HG02571 (cell line): ENCODE measurements around the gene EHD1.

Experiments
- ATAC-seq: cut with Tn5 transposase; IDR thresholded peaks from one replicate; pipeline ENCODE4 v1.9.1; 2021; ENCODE audit warnings: mild to moderate bottlenecking, moderate library complexity; ENCODE audit not compliant: unreplicated experiment

EHD1 gene

GRCh38 chr11:64910451-64911093 lies 32.2 kb upstream of the EHD1 start:
- ATAC-seq, result no peak

DNA sequence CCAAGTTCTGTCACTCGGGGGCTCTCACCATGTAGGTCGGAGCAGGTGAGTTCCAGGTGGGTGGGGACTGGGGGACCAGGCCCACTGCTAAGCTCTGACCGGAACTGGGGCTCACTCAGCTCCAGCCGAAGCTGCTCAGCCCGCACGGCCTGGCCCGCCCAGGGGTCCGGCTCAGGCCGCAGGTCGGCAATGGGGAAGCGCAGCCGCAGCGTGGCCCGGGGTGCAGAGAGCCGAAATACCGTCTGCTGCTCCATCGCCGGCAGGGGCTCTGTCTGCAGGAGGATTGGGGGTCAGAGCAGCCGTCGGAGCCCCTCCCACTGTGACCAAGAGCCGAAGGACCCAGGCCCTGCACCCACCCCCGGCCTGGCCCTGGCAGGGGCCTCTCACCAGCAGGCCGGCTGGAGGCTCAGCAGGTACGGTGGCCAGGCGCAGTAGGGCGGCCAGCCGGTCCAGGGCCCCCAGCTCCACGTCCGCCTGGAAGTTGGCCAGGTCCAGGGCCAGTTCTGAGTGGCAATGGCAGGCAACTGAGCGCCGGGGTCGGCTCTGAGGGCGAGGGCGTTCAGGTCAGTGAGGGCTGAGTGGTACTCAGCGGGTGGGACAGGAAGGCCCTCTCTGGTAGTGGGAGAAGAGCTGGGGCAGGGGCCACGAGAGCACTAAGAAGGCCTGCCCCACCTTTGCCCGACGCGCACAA lies 31.4 kb upstream of the EHD1 start:
- ATAC-seq, result no peak

DNA sequence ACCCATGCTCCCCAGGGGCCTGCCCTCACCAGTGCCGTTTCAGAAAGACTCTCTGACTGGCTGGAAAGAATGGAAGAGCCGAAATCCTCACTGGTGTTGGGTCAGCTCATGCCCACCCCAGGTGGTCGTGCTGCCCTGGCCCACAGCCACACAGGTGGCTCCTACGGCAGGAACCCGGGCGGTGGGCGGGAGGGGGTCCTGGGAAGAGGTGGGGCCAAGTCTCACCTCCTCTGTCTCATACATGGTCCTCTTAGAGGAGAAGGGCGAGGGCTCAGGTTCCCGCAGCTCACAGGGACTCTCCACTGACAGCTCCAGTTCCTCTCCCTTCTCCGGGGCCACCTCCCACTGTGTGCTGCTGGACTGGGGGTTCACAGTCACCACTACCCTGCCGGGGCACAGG lies 30.3 kb upstream of the EHD1 start:
- ATAC-seq, result no peak

DNA sequence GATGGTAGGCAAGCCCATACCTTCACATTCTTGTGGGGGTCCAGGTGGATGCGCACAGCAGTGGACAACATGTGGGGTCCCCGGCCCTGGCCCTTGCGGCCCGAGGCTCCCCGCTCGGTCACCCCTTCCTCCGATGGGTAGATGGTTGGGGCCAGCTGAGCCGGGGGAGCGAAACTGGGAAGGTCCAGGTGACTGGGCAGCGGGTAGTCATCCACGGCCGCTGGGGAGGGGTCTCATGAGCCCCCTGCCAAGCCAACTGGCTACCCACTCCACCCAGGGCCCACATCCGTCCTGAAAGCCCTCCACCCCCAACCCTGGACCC lies 27.9 kb upstream of the EHD1 start:
- no peak for ATAC-seq

DNA sequence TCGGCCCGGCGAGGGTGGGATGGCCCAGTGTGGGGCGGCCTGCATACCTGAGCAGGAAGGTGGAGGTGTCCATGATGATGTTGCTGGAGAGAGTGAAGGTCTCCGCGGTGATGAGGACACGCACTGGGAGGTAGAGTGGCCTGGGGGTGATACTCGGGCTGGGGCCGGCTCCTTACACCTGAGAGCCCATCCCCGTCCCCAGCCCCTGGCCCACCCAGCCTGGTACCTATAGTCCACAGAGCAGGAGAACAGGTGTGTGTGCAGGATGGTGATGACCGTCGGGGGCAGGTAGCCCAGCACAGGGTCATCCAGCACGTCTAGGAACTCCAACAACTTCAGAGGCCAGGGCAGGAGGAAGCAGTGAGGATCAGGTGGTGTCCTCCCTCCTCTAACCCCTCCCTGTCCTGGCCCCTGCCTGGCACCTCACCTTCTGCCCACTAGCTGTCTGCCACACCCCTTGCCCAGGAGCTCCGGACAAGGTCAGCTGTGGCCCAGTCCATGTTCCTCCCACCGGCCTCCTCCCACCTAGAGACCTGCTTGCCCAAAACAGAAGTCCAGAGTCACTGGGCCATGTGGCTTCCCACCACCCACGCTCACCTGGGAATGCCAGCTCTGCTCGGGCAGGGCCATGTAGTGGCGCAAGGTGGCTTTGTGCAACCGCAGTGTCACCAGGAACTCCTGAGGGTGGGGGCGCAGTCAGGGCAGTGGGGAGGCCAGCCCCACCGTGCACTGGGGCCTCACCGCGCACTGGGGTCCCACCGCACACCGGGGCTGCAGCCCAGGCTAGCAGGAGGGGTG lies 27.3 kb upstream of the EHD1 start:
- no peak for ATAC-seq

DNA sequence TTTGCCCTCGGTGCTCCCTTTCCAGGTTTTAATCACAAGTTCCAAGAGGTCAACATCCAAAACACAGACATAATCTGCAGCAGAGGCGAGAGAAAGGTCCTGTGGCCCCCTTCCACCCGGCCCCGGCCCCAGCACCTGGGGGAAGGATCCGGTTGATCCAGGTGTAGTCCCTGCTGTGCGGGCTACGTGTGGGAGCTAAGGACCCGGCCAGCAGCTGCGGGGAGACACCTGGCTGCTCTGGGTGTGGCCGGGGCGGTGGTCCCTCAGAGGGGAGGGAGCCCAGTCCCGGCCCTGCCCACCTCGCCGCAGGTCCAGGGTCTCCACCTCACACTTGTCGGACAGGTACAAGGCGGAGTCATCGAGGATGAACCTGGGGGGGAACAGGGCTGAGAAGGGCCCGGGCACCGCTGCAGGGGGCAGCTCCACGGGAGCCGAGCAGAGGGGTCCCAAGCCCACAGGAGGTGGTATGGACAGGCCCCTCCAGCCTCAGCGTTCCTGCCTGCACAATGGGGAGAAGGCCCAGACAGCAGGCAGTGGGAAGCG lies 24.9 kb upstream of the EHD1 start:
- no peak for ATAC-seq

- ATAC-seq, result no peak
Observed at GRCh38 chr11:64902102-64902900, 23.9 kb upstream of the EHD1 start.

DNA sequence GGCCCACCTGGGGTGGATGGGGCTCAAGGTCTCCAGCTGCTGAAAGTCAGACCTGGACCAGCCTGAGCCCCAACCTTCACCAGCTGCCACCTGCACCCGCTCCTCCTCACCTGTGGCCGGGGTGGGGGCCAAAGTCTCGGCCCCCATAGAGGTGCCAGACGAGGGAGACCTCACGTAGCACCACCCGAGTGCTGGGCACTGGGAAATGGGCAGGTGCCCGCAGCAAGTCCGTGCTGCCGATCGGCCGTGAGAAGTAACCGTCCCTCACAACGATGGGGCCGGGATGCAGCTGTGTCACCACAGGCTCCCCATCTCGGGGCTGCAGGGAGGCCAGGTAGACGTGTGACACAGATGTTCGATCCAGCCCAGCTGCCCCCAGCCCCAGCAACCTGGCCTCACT lies 22.4 kb upstream of the EHD1 start:
- no peak for ATAC-seq

GRCh38 chr11:64900263-64900678 lies 21.9 kb upstream of the EHD1 start:
- ATAC-seq, result no peak

DNA sequence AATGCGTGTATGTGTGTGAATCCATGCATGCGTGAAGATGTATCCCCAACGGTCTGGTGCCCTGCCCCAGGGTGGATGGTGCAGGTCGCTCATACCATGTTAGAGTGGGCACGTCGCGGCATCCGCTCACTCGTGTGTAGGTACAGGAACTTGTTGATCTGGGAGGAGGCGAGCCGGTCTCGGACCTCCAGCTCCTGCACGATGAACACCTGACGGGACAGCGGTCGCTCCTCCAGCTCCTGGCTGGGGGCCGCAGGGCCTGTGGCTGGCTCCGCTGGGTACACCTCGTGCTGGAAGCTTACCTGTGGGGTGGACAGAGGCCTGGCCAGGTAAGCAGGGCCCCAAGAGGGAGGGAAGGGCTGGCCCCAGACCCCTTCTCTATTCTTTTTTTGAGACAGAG lies 20.1 kb upstream of the EHD1 start:
- no peak for ATAC-seq

GRCh38 chr11:64898076-64898445 lies 19.6 kb upstream of the EHD1 start:
- ATAC-seq, result no peak

GRCh38 chr11:64897381-64898075 lies 19.1 kb upstream of the EHD1 start:
- ATAC-seq, result no peak

GRCh38 chr11:64896448-64897022 lies 18.1 kb upstream of the EHD1 start:
- ATAC-seq, result no peak

DNA sequence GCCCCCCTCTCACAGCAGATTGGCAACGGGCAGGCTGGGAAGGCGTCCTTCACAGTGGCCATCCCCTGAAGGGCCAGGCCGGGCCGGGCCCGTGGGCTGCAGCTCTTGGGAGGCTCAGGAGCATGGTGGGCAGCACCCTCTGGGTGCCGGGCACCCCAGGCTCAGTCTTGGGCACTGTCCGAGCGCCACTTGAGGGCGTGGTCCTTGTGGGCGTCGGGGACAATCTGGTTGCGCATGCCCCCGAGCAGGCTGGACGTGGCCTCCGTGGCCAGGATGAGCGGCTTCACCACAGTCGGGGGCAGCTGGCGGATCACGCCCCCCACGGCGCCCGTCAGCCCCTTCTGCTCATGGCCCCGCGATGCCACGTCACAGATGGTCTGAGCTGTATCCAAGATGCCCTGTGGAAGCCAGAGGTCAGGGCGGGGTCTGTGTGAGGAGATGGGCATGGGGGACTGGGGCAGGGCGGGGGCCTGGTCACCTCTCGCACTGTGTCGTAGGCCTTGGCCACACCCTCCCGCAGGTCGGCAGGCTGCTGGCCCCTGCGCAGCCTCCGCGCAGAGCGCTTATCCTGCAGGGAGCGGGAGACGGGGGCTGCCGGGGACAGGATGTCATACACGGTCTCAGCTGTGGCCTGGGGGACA lies 16.5 kb upstream of the EHD1 start:
- ATAC-seq, result no peak

DNA sequence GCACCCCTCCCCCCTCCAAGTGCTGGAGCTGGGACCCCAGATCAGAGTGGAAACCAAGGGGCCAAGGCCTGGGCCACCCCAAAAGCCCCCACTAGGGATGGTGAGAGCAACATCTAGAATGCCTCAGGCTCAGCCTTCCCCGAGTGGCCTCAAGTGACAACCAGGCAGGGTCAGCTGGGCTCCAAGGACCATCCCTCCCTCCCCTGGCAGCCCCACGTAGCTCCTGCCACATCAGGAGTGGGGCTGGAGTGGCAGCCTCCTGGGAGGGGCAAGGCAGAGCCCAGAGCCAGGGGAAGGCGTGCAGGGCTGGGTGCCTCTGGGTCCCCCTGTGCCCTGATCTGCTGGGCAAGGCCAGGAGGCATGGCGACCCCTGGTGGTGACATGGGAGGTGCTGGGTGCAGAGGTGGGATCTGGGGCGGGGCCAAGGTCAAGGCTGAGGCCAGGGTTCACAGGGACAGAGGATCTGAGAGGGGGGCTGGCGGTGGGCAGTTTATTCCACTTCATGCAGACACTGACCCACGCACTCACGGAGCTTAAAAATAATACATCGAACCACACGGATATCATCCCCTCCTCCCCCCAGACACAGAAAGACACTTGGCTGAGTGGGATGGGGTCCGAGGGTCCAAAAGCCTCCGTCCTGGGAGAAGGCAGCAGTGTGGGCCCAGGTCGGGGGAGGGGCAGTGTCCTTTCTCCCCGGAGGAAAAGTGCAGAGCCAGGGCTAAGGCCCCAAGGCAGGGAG lies 15.8 kb upstream of the EHD1 start:
- ATAC-seq, result peak; percentile 59

DNA sequence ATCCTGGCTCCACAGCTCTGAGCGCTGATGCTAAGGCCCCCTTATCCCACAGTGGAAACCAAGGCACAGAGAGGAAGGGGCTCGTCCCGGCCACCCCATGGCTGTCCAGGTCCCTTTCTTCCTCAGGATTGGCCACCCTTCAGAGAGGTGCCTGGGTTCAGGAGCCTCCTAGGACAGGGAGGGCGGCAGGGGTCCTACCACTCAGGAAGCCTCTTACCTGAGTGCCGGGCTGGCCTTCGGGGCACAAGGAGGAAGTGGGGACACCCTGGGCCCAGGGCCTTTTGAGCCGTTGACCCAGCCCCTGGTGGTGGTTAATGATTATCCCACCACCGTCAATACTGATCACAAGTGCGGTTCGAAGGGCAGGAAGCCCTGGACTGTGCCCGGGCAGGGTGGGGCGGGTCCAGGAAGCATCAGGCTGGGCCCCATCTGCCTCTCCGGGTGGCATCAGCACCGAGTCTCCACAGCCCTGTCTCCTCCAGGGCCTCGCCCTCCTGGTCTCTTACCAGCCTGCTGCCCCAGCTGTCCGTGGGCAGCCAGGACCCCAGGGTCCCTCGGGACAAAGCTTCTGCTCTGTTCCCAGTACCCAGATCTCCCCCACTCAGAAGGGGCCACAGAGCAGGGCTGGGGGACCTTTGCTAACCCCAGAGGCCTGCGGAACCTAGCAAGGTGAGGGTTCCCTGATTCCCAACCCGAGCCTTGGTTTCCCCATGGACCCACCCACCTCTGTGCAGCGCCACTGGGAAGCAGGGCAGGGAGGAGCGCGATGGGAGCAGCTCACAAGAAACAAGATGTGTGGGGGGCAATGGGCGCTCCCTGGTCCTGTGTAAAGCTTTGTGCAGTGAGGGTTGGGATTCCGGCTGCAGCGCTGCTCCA lies 15.0 kb upstream of the EHD1 start:
- no peak for ATAC-seq

- no peak for ATAC-seq
Observed at GRCh38 chr11:64892838-64893193, 14.4 kb upstream of the EHD1 start.

- no peak for ATAC-seq
Observed at GRCh38 chr11:64892411-64892831, 14.0 kb upstream of the EHD1 start.
